OCI-LY1 (cell line): Measurements from ENCODE around the gene PCDH15.

Experiments used
- H2AFZ ChIP-seq: fragments of 200-600 bp; sonication (generic), shearing (Covaris generic); 2 replicates; pipeline ENCODE4 v1.6.0; 2014; ENCODE audit warnings: antibody characterized with exemption, mild to moderate bottlenecking, low read length
- H3F3A ChIP-seq: fragments of 200-600 bp; sonication (generic), shearing (Covaris generic); 2 replicates; pipeline ENCODE4 v1.6.0; 2014; ENCODE audit warnings: mild to moderate bottlenecking, antibody characterized with exemption, low read length, moderate library complexity; ENCODE audit not compliant: insufficient read depth
- H3K27ac ChIP-seq: fragments of 200-600 bp; sonication (generic); 2 replicates; pipeline ENCODE4 v1.5.1; 2014; ENCODE audit warnings: low read length, mixed run types, mild to moderate bottlenecking, low read depth; ENCODE audit not compliant: poor library complexity, severe bottlenecking
- H3K27me3 ChIP-seq: fragments of 200-600 bp; sonication (generic); 2 replicates; pipeline ENCODE4 v1.6.0; 2014; ENCODE audit warnings: antibody characterized with exemption, mild to moderate bottlenecking, low read length, moderate library complexity; ENCODE audit not compliant: insufficient read depth
- H3K36me3 ChIP-seq: fragments of 200-600 bp; sonication (generic); 2 replicates; pipeline ENCODE4 v1.6.1; 2014; ENCODE audit warnings: mild to moderate bottlenecking, antibody characterized with exemption, low read length, moderate library complexity, mixed read lengths; ENCODE audit not compliant: insufficient read depth
- H3K4me1 ChIP-seq: fragments of 200-600 bp; sonication (generic); 2 replicates; pipeline ENCODE4 v1.5.1; 2014; ENCODE audit warnings: mild to moderate bottlenecking, low read length, moderate library complexity; ENCODE audit not compliant: insufficient read depth, severe bottlenecking
- H3K4me2 ChIP-seq: fragments of 200-600 bp; sonication (generic), shearing (Covaris generic); 2 replicates; pipeline ENCODE4 v1.6.1; 2014; ENCODE audit warnings: low read length
- H3K4me3 ChIP-seq: fragments of 200-600 bp; sonication (generic); 2 replicates; pipeline ENCODE4 v1.5.1; 2014; ENCODE audit warnings: low read length, low read depth, mild to moderate bottlenecking, mixed read lengths; ENCODE audit not compliant: poor library complexity, severe bottlenecking
- H3K79me2 ChIP-seq: fragments of 200-600 bp; shearing (Covaris generic); 2 replicates; pipeline ENCODE4 v1.6.1; 2016; ENCODE audit warnings: mixed run types, low read length, mixed read lengths; ENCODE audit not compliant: insufficient read depth
- H3K9ac ChIP-seq: fragments of 200-600 bp; sonication (generic), shearing (Covaris generic); 2 replicates; pipeline ENCODE4 v1.6.1; 2014; ENCODE audit warnings: mild to moderate bottlenecking, low read length, mixed read lengths
- H3K9me2 ChIP-seq: fragments of 200-600 bp; sonication (generic), shearing (Covaris generic); 2 replicates; pipeline ENCODE4 v1.6.1; 2014; ENCODE audit warnings: low read depth, mild to moderate bottlenecking, low read length, mixed read lengths
- H3K9me3 ChIP-seq: fragments of 200-600 bp; shearing (Covaris generic); 2 replicates; pipeline ENCODE4 v1.6.1; 2014; ENCODE audit warnings: low read length, mixed read lengths
- H4K20me1 ChIP-seq: fragments of 200-600 bp; sonication (generic), shearing (Covaris generic); 2 replicates; pipeline ENCODE4 v1.6.0; 2016; ENCODE audit warnings: mild to moderate bottlenecking, low read length; ENCODE audit not compliant: insufficient read depth
- CTCF ChIP-seq: fragments of 200-600 bp; sonication (generic), shearing (Covaris generic); IDR thresholded peaks from 2 replicates; pipeline ENCODE4 v1.5.1; 2017; ENCODE audit warnings: mild to moderate bottlenecking, antibody characterized with exemption, low read length, moderate library complexity, mixed read lengths
- EZH2 ChIP-seq: fragments of 200-600 bp; sonication (generic), shearing (Covaris generic); IDR thresholded peaks from 2 replicates; pipeline ENCODE4 v1.8.0; 2017; ENCODE audit warnings: borderline replicate concordance, mixed run types, mild to moderate bottlenecking, antibody characterized with exemption, low read length, moderate library complexity, mixed read lengths

Gene PCDH15

DNA sequence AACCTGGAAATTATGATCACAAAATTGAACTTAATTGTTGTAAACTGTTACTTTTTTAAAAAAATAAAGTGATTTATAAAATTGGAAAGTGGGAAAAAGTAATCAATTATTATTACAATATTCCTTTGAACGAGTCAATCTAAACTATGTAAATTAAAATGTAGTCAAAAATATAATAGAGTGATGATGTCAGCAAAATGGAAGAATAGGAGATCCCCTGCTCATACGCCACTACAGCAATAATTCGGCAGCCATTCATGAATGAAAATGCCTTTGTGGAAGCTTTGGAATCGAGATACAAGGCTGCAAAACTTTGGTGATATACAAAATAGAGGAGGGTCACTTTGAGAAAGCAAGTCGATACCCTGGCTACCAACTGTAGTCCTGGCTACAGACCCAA is 36.4 kb upstream of the PCDH15 start:
- Histone ChIP-seq H3K9ac (no peak overlapping the region), H3K79me2 (no peaks in the 10 kb centered on the region), H4K20me1 (no peaks in the 10 kb centered on the region), H3K4me3 (no peak overlapping the region), H3K4me2 (no peak overlapping the region), H3K4me1 (no peaks in the 10 kb centered on the region), H3F3A (no peaks in the 10 kb centered on the region), H2AFZ (no peak overlapping the region), H3K9me3 (no peaks in the 10 kb centered on the region), H3K27me3 (no peaks in the 10 kb centered on the region), H3K36me3 (no peaks in the 10 kb centered on the region), H3K9me2 (no peaks in the 10 kb centered on the region), H3K27ac (no peak overlapping the region)
- no peak for TF ChIP-seq CTCF
- no peak for TF ChIP-seq EZH2

GRCh38 chr10:54833029-54833428 is 32.0 kb upstream of the PCDH15 start:
- Histone ChIP-seq H3K79me2 (no peaks in the 10 kb centered on the region), H3K4me2 (no peak overlapping the region), H3K36me3 (no peaks in the 10 kb centered on the region), H3F3A (no peaks in the 10 kb centered on the region), H2AFZ (no peak overlapping the region), H4K20me1 (no peaks in the 10 kb centered on the region), H3K4me1 (no peaks in the 10 kb centered on the region), H3K27me3 (no peaks in the 10 kb centered on the region), H3K9me2 (no peaks in the 10 kb centered on the region), H3K9ac (no peak overlapping the region), H3K9me3 (no peaks in the 10 kb centered on the region), H3K4me3 (no peak overlapping the region), H3K27ac (no peak overlapping the region)
- TF ChIP-seq CTCF (no peak), EZH2 (no peak)

- no peaks in the 10 kb centered on the region for H3K9me2 ChIP-seq
- H3K4me3 ChIP-seq: no peak overlapping the region
- H2AFZ ChIP-seq: no peak overlapping the region
- no peaks in the 10 kb centered on the region for H3K4me1 ChIP-seq
- no peaks in the 10 kb centered on the region for H3K27me3 ChIP-seq
- no peak overlapping the region for H3K9ac ChIP-seq
- no peaks in the 10 kb centered on the region for H3F3A ChIP-seq
- H3K36me3 ChIP-seq: no peaks in the 10 kb centered on the region
- no peak for TF ChIP-seq EZH2
- TF ChIP-seq CTCF: no peak
- no peak overlapping the region for H3K4me2 ChIP-seq
- H3K27ac ChIP-seq: no peak overlapping the region
- no peaks in the 10 kb centered on the region for H3K79me2 ChIP-seq
- H3K9me3 ChIP-seq: no peaks in the 10 kb centered on the region
- H4K20me1 ChIP-seq: no peaks in the 10 kb centered on the region
These were observed 26.0 kb upstream of the PCDH15 start for GRCh38 chr10:54826994-54827560.
